Measurements from ENCODE around the gene USP24. TPM values are rescaled to one million over a fixed set of nuclear protein-coding genes. Genes with fewer than 3 reads are reported as not detected.

Gene USP24
- total and polyA plus RNA-seq, 2 donors (not counting 1 experiment from before 2014, with no cell fraction given), result 18.9 to 152 TPM

GRCh38 chr1:55049914-55050278 is 165.3 kb downstream of the USP24 start:
- Histone ChIP-seq H3K4me1 (ENCODE audit: control insufficient read depth in 2 of 2, insufficient read depth in 2 of 2, low read length in 2 of 2) (no peaks in the 10 kb centered on the region), H3K9ac (ENCODE audit: low read length) (no peak overlapping the region), H3K79me2 (ENCODE audit: control insufficient read depth, insufficient read depth, low read length) (no peaks in the 10 kb centered on the region), H3K36me3 (replicated peaks in 1 of 2; ENCODE audit: control extremely low read depth in 1 of 2, control insufficient read depth in 1 of 2, extremely low read depth in 1 of 2, insufficient read depth in 2 of 2, low read length in 1 of 2) (no peaks in the 10 kb centered on the region), H3K9me3 (ENCODE audit: control extremely low read depth in 1 of 3, control insufficient read depth in 2 of 3, insufficient read depth in 1 of 3, low read length in 2 of 3) (no peaks in the 10 kb centered on the region), H3K27ac (ENCODE audit: low read length in 2 of 2) (no peak overlapping the region), H3K4me2 (replicated peaks; ENCODE audit: low read depth, low read length, poor library complexity, severe bottlenecking) (no peak overlapping the region), H3K4me3 (ENCODE audit: control extremely low read depth in 1 of 5, extremely low read depth in 1 of 5, insufficient read depth in 1 of 5, low read depth in 2 of 5, low read length in 4 of 5) (no peak overlapping the region), H3K27me3 (replicated peaks in 1 of 4; ENCODE audit: control extremely low read depth in 1 of 4, control insufficient read depth in 3 of 4, insufficient read depth in 4 of 4, low read length in 3 of 4) (no peaks in the 10 kb centered on the region), H4K20me1 (ENCODE audit: control insufficient read depth, insufficient read depth, low read length, poor library complexity, severe bottlenecking) (no peaks in the 10 kb centered on the region), H2AFZ (ENCODE audit: insufficient read depth, low read depth, low read length, poor library complexity, severe bottlenecking) (no peak overlapping the region)
- DNase-seq (no peak), ATAC-seq (ENCODE audit: low read depth) (no peak)
- intact Hi-C loops (cut with micrococcal nuclease), result no loop called here
- POLR2A ChIA-PET, result no interaction called here
- Mint-ChIP-seq H3K4me1 (no peaks in the 10 kb centered on the region), H3K4me3 (no peak overlapping the region), H3K27ac (no peak overlapping the region), H3K9me3 (ENCODE audit: insufficient read depth) (no peaks in the 10 kb centered on the region), H3K27me3 (peaks cover 13% of the 10 kb centered on the region)
- WGBS (ENCODE audit: insufficient coverage), result 87% methylated on average over 9 of the region's 9 CpGs
- CTCF ChIA-PET, result no interaction called here
- TF ChIP-seq CTCF (IDR thresholded peaks at IDR 0.05), result no peak
- no peak for TF ChIP-seq EZH2 (IDR thresholded peaks at IDR 0.05; ENCODE audit: borderline replicate concordance, insufficient read depth, low read depth, low read length, poor library complexity, severe bottlenecking)

DNA sequence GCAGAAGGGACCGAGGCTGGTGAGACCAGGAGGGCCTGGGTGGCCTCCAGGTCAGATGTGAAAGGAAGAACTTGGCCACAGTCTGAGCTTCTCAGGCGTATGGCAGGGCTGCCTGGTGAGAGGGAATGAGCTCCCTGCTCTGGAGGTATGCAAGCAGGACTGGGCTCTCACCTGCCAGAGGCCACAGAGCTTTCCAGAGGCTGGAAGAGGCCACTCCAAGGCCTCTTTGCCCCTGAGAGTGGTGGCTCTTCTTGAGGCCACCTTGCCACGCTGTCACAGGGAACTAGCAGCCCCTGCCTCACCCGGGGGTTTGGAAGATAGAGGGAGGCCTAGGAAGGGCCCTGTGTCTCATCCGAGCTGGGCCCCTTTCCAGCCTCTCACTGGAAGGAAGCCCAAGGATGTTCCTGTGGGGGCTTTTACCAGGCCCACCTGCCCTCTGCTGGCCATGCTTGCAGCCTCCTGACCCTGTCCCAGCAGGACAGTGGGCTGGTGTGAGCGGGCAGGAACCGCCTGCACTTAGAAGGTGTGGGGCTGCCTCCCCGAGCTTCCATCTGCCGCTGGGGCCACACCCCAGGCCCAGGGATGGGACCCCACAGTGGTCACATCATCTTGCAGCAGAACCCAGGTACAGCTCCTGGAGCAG is 165.8 kb downstream of the USP24 start:
- no peaks in the 10 kb centered on the region for H3K36me3 ChIP-seq (replicated peaks in 1 of 2; ENCODE audit: control extremely low read depth in 1 of 2, control insufficient read depth in 1 of 2, extremely low read depth in 1 of 2, insufficient read depth in 2 of 2, low read length in 1 of 2)
- no peak overlapping the region for H3K4me3 ChIP-seq (ENCODE audit: control extremely low read depth in 1 of 5, extremely low read depth in 1 of 5, insufficient read depth in 1 of 5, low read depth in 2 of 5, low read length in 4 of 5)
- H3K27ac Mint-ChIP-seq, result no peak overlapping the region
- H3K4me3 Mint-ChIP-seq, result no peak overlapping the region
- no peaks in the 10 kb centered on the region for H3K79me2 ChIP-seq (ENCODE audit: control insufficient read depth, insufficient read depth, low read length)
- no peak overlapping the region for H2AFZ ChIP-seq (ENCODE audit: insufficient read depth, low read depth, low read length, poor library complexity, severe bottlenecking)
- ATAC-seq (ENCODE audit: low read depth) (no peak), DNase-seq (no peak)
- ChIA-PET CTCF (no interaction called here), POLR2A (no interaction called here)
- WGBS (ENCODE audit: insufficient coverage), result 82% methylated on average over 9 of the region's 9 CpGs
- no peak for TF ChIP-seq CTCF (IDR thresholded peaks at IDR 0.05)
- no peak for TF ChIP-seq EZH2 (IDR thresholded peaks at IDR 0.05; ENCODE audit: borderline replicate concordance, insufficient read depth, low read depth, low read length, poor library complexity, severe bottlenecking)
- no peaks in the 10 kb centered on the region for H3K4me1 ChIP-seq (ENCODE audit: control insufficient read depth in 2 of 2, insufficient read depth in 2 of 2, low read length in 2 of 2)
- H3K9ac ChIP-seq (ENCODE audit: low read length), result no peak overlapping the region
- H3K27me3 ChIP-seq (replicated peaks in 1 of 4; ENCODE audit: control extremely low read depth in 1 of 4, control insufficient read depth in 3 of 4, insufficient read depth in 4 of 4, low read length in 3 of 4), result no peaks in the 10 kb centered on the region
- no peaks in the 10 kb centered on the region for H3K9me3 ChIP-seq (ENCODE audit: control extremely low read depth in 1 of 3, control insufficient read depth in 2 of 3, insufficient read depth in 1 of 3, low read length in 2 of 3)
- H3K4me2 ChIP-seq (replicated peaks; ENCODE audit: low read depth, low read length, poor library complexity, severe bottlenecking), result no peak overlapping the region
- intact Hi-C loops (cut with micrococcal nuclease), result no loop called here
- no peaks in the 10 kb centered on the region for H3K4me1 Mint-ChIP-seq
- H4K20me1 ChIP-seq (ENCODE audit: control insufficient read depth, insufficient read depth, low read length, poor library complexity, severe bottlenecking), result no peaks in the 10 kb centered on the region
- no peak overlapping the region for H3K27ac ChIP-seq (ENCODE audit: low read length in 2 of 2)
- peaks cover 13% of the 10 kb centered on the region for H3K27me3 Mint-ChIP-seq
- no peaks in the 10 kb centered on the region for H3K9me3 Mint-ChIP-seq (ENCODE audit: insufficient read depth)

All from B cell (primary cell).